ENCODE data around the gene DHRS13.
"Not testable (repeated sequence)": the region's sequence is repeated elsewhere in the genome, so short reads cannot be mapped to it uniquely, and the experiment has no call there.

The DHRS13 gene

DNA sequence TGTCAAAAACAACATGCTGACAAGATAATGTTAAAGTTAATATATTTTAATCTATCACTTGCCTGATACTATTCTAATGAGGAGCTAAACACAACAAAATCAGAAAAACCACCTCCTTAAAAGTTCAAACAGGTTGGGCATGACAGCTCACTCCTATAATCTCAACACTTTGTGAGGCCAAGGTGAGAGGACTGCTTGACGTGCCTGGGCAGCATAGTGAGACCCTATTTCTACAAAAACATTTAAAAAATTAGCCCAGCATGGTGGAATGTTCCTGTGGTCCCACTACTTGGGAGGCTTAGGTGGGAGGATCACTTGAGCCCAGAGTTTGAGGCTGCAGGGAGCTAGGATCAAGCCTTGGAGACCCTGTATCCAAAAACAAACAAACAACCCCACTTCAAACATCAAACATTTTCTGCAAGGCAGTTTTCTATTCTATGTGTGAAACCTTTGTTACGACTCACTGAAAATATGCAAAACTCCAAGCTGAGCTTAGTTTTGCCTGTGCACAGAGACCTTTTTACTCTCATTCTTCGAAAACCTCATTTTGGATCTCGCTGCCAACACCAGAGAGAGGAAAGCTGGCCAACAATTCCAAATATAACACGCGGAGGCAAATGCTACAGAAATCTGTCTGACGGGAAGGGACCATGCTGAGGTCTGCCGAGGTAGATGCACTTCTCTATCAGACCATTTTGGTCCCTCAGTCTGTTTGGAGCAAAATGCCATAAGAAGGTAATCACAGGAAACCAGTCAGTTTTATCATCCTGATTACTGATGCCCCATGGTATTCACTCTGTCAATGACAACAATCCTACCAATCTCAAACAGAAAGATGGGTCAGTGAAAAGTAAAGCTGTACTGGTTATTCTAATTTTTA, 42.2 kb upstream of the DHRS13 start:
- Mint-ChIP-seq H3K36me3 (peaks cover 52% of the 10 kb centered on the region), H3K27ac (peak overlapping the region; percentile 83), H3K27me3 (no peaks in the 10 kb centered on the region), H3K4me1 (peaks cover 66% of the 10 kb centered on the region), H3K4me3 (no peak overlapping the region), H3K9me3 (no peaks in the 10 kb centered on the region)
- CTCF ChIA-PET = interaction anchor here (0.9 to 1.5 kb wide), 5 partner anchors 17 to 171 kb away, joined by 3 to 4 read pairs (median 3); no protein-coding TSS in a partner anchor
- DNase-seq = no peak

DNA sequence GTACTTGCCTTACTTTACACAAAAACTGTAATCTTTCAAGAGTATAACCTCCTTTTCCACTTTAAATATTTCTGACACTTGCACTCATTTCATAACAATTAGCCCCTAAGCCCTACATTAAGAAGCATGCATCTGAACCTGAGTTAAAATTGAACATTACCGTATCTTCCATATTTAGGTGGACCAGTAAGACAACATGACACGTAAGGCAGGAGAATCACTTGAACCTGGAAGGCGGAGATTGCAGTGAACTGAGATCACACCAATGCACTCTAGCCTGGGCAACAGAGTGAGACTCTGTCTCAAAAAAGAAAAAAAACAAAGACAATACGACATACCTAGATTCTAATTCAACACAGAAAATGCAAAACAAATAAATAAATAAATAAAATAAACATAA, 41.5 kb upstream of the DHRS13 start:
- no peak overlapping the region for H3K27ac Mint-ChIP-seq
- CTCF ChIA-PET = interaction anchor here (0.9 to 1.5 kb wide), 4 partner anchors 9 to 218 kb away, joined by 3 to 5 read pairs (median 3); partner anchors contain the start of gene TLCD1
- no peaks in the 10 kb centered on the region for H3K9me3 Mint-ChIP-seq
- peaks cover 73% of the 10 kb centered on the region for H3K4me1 Mint-ChIP-seq
- peaks cover 57% of the 10 kb centered on the region for H3K36me3 Mint-ChIP-seq
- no peak for DNase-seq
- no peak overlapping the region for H3K4me3 Mint-ChIP-seq
- H3K27me3 Mint-ChIP-seq = no peaks in the 10 kb centered on the region

DNA sequence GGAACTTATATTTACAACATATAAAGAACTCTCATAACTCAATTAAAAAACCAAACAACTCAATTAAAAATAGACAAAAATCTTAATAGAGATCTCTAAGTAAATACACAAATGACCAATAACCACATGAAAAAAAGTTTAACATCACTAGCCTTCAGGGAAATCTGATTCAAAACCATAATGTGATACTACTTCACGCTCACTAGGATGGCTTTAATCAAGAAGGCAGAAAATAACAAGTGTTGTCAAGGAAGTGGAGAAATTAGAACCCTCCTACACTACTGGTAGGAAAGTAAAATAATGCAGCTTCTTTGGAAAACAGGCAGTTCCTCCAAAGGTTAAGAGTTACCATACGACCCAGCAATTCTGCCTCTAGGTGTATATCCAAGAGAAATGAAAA, 40.0 kb upstream of the DHRS13 start:
- Mint-ChIP-seq H3K4me1 (peaks cover 77% of the 10 kb centered on the region), H3K4me3 (no peak overlapping the region), H3K36me3 (peaks cover 52% of the 10 kb centered on the region)

DNA sequence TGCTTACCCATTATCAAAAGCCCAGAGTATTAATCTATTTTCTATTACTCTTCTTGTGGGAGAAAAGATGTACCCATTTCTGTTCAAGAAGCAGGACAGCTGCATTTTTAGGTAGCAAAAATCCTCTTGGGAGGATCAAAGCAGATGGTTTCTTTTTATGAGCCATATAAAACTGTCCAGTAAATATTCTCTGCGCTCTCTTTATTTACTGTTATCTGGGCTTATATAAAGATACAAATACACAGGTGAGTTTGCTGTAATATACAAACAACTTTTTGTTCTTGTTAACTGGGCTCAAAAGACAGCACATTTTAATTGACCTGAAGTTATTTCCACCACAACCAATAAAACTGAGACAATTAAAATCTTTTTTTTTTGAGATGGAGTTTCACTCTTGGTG, 38.4 kb upstream of the DHRS13 start:
- H3K9me3 Mint-ChIP-seq = no peaks in the 10 kb centered on the region
- peaks cover 53% of the 10 kb centered on the region for H3K36me3 Mint-ChIP-seq
- H3K27me3 Mint-ChIP-seq = no peaks in the 10 kb centered on the region
- DNase-seq = no peak
- CTCF ChIA-PET = interaction anchor here (0.9 kb wide), 1 partner anchor 12 kb away, joined by 3 read pairs; no protein-coding TSS in a partner anchor
- H3K27ac Mint-ChIP-seq = no peak overlapping the region
- peaks cover 75% of the 10 kb centered on the region for H3K4me1 Mint-ChIP-seq
- H3K4me3 Mint-ChIP-seq = no peak overlapping the region

More for the DNA sequence above, 40.0 kb upstream of the DHRS13 start:
- DNase-seq = no peak
- Mint-ChIP-seq H3K27me3 (no peaks in the 10 kb centered on the region), H3K9me3 (no peaks in the 10 kb centered on the region), H3K27ac (no peak overlapping the region)
- CTCF ChIA-PET = interaction anchor here (1.3 kb wide), 1 partner anchor 11 kb away, joined by 5 read pairs; no protein-coding TSS in a partner anchor

DNA sequence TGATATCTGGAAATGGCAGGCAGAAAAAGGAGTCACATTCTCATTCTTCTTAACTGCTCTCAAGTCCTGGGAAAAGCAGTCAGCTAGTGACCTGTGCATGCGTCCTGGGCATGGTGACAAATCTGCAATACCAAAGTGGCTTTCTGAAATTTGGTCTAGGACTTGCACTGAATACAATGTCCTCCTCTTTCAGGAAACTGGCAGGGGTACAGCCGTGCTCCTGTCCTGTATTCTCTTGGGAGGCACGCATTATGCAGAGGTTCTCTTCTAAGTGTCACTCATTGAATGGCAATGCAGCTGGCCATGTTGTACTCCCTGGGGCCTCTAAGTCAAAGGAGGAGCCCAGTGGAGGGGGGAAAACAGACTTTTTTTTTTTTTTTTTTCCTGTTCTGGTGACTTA, 37.8 kb upstream of the DHRS13 start:
- CTCF ChIA-PET = interaction anchor here (0.6 to 1.7 kb wide), 3 partner anchors 13 to 38 kb away, joined by 3 read pairs; partner anchors contain the start of gene DHRS13
- H3K4me3 Mint-ChIP-seq = no peak overlapping the region
- no peaks in the 10 kb centered on the region for H3K27me3 Mint-ChIP-seq
- no peak for DNase-seq
- H3K4me1 Mint-ChIP-seq = peaks cover 75% of the 10 kb centered on the region
- peaks cover 52% of the 10 kb centered on the region for H3K36me3 Mint-ChIP-seq
- no peaks in the 10 kb centered on the region for H3K9me3 Mint-ChIP-seq
- peak overlapping the region; percentile 15 for H3K27ac Mint-ChIP-seq

DNA sequence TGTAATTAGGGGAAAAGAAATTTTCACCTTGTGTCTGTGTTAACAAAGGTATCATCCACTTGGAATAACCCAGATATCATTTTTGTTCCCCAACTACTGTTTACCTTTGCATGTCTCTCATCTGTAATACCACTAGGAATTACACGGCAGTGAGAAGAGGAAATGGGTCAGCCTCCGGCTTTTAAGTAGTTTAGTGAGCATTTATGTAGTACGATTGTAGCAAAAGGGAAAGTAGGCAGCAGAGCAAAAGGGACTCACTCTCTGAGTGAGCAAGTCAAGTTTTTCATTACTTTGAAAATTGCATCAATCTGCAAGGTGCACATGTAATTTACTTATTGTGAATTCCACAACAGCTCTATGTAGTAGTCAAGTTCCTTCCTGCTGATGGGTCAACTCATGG, 37.3 kb upstream of the DHRS13 start:
- CTCF ChIA-PET = interaction anchor here (0.6 to 1.7 kb wide), 3 partner anchors 15 to 212 kb away, joined by 3 read pairs; partner anchors contain the start of gene DHRS13
- DNase-seq = no peak
- Mint-ChIP-seq H3K36me3 (peaks cover 46% of the 10 kb centered on the region), H3K27me3 (no peaks in the 10 kb centered on the region), H3K27ac (peak overlapping the region; percentile 15), H3K9me3 (no peaks in the 10 kb centered on the region), H3K4me1 (peaks cover 72% of the 10 kb centered on the region), H3K4me3 (no peak overlapping the region)

DNA sequence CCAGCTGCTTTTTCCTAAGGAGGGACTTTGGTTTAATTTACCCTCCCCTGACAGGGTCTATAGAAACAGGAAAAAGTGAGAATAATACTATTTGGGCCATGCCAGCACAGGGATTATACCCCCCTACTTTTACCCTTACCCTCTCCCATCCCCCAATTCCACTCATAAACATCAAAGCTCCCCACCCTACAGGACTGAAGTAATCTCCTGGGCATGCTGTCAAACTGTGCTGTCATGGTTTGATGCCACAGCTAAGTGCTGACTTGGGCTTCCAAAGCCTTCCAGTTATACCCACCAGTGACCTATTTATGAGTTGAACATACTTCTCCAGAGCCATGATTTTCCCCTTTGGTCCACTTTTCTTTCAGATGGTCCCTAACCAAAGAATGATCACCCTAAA, 35.7 kb upstream of the DHRS13 start:
- H3K4me1 Mint-ChIP-seq = peaks cover 73% of the 10 kb centered on the region
- CTCF ChIA-PET = interaction anchor here (1.2 to 2.5 kb wide), 2 partner anchors 15 to 211 kb away, joined by 3 to 7 read pairs; no protein-coding TSS in a partner anchor
- no peak for DNase-seq
- no peaks in the 10 kb centered on the region for H3K27me3 Mint-ChIP-seq
- peak overlapping the region; percentile 49 for H3K27ac Mint-ChIP-seq
- no peak overlapping the region for H3K4me3 Mint-ChIP-seq
- peaks cover 48% of the 10 kb centered on the region for H3K36me3 Mint-ChIP-seq
- H3K9me3 Mint-ChIP-seq = no peaks in the 10 kb centered on the region

DNA sequence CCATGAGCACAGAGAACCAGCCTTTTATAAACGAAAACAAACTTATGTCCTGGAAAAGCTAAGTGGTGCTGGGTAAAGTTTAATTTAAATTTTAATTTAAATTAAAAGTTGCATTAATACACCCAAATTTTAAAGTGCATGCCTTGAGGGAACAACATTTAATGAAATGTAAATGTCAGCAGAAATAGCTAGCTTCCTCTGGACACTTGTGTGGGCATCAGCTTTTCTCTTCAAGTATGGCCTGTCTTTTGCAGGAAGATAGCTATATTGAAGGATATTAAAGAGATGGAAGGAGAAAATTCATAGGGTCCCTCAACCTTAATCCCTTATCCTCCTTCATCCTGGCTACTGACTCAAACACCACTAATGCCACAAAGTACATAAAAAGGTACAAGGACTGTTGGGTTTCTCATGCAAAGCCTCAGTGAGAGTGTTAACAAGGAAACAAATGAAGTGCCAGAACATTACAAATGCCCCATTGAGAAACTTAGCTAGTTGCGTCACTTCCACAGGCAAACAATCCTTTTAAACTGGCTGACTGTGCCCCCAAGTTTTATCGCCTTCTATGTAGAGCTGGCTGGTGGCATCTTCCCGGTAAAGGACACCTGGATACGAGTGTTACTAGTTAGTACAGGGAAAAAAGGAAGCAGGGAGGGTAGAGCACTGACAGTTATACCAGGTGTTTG, 34.3 kb upstream of the DHRS13 start:
- H3K4me3 Mint-ChIP-seq = no peak overlapping the region
- H3K27ac Mint-ChIP-seq = no peak overlapping the region
- no peaks in the 10 kb centered on the region for H3K9me3 Mint-ChIP-seq
- CTCF ChIA-PET = interaction anchor here (1.1 to 2.5 kb wide), 3 partner anchors 12 to 210 kb away, joined by 3 to 8 read pairs (median 7); no protein-coding TSS in a partner anchor
- no peaks in the 10 kb centered on the region for H3K27me3 Mint-ChIP-seq
- peaks cover 75% of the 10 kb centered on the region for H3K4me1 Mint-ChIP-seq
- no peak for DNase-seq
- H3K36me3 Mint-ChIP-seq = peaks cover 43% of the 10 kb centered on the region

DNA sequence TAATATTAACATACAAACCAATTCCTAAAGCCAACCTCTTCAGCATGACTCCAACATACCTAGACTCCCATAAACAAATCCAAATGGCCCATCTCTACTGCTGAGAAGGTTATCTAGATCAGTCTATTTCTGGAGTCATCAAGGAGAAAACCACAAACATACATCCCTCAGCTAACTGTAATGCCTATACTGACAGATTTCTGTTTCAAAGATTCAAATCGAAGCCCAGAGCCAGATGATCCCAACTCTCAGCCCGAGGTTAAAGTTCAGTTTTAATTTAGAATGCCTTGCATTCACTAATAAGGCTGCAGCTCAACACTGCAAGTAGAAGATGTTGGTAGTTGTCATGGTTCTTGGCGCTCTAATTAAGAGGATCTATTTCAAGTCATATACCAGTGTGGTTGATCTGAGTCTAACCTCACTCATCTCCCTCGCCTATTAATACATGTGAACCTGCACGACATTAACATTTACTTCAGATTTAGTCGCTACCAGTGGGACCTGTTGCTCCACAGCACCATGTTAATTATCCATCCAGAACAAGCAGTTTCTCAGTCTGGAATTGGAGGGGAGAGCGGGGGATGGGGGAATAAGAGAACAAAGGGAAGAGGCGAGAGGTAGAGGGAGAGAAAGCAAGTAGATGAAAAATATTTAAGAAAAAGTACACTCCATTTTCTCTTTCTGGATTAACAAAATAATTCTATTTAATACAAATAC, 33.0 kb upstream of the DHRS13 start:
- Mint-ChIP-seq H3K4me3 (no peak overlapping the region), H3K27ac (peak overlapping the region; percentile 53), H3K36me3 (peaks cover 39% of the 10 kb centered on the region), H3K27me3 (no peaks in the 10 kb centered on the region), H3K9me3 (no peaks in the 10 kb centered on the region), H3K4me1 (peaks cover 66% of the 10 kb centered on the region)
- CTCF ChIA-PET = interaction anchor here (1.1 to 2.5 kb wide), 3 partner anchors 20 to 208 kb away, joined by 4 to 8 read pairs (median 7); no protein-coding TSS in a partner anchor
- no peak for DNase-seq

DNA sequence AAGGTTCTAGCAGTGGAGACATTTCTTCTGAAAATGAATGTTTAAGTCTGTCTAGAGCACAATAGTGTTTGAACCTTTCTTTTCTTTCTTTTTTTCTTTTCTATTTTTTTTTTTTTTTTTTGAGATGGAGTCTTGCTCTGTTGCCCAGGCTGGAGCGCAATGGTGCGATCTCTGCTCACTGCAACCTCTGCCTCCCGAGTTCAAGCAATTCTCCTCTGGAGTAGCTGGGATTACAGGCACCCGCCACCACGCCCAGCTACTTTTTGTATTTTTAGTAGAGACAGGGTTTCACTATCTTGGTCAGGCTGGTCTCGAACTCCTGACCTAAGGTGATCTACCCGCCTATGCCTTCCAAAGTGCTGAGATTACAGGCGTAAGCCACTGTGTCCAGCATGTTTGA, 31.6 kb upstream of the DHRS13 start:
- H3K9me3 Mint-ChIP-seq, H3K27me3 Mint-ChIP-seq, DNase-seq, H3K27ac Mint-ChIP-seq, CTCF ChIA-PET, H3K4me3 Mint-ChIP-seq: not testable (repeated sequence)
- Mint-ChIP-seq H3K36me3 (peaks cover 39% of the 10 kb centered on the region), H3K4me1 (peaks cover 60% of the 10 kb centered on the region)

DNA sequence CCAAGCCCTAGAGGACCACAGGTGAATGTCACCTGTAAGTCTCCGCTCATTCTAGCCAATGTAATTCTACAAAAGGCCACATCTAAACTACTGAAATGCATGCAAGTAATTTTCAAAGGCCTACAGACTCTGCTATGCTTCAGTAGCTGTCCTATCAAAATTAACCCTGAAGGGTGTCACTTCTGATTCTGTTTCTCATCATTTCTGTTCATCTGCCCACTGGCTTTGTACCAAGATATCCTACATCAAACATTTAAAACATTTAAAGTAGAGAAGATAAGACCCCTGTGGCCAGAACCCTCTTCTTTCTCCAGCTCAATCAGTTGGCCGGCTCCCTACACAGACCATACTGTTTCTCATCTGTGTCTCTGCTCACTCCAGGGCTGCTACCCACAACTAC, 26.9 kb upstream of the DHRS13 start:
- DNase-seq = no peak
- CTCF ChIA-PET = interaction anchor here (1.0 kb wide), 2 partner anchors 17 to 23 kb away, joined by 3 to 4 read pairs; no protein-coding TSS in a partner anchor
- Mint-ChIP-seq H3K27ac (peak overlapping the region; percentile 62), H3K27me3 (no peaks in the 10 kb centered on the region), H3K36me3 (peaks cover 57% of the 10 kb centered on the region), H3K4me1 (peaks cover 56% of the 10 kb centered on the region), H3K4me3 (no peak overlapping the region), H3K9me3 (peaks cover 4% of the 10 kb centered on the region)

DNA sequence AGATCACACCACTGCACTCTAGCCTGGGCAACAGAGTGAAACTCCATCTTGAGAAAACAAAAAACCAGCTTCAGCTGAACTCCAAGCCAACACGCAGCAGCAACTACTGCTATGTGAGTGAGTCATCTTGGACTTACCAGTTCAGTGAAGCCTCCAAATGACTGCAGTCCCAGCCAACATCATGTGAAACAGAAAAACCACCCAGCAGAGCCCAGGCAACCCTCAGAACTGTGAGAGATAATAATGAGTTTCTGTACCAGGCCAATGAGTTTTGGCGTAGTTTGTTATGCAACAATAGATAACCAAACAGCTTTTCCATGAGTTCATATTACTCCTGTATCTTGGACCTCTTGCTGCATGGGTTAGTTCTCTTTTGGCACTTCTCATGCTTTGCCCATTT, 25.2 kb upstream of the DHRS13 start:
- CTCF ChIA-PET = interaction anchor here (0.6 to 1.4 kb wide), 4 partner anchors 17 to 178 kb away, joined by 3 to 5 read pairs (median 3); no protein-coding TSS in a partner anchor
- Mint-ChIP-seq H3K4me1 (peaks cover 50% of the 10 kb centered on the region), H3K4me3 (no peak overlapping the region), H3K36me3 (peaks cover 63% of the 10 kb centered on the region), H3K27ac (peak overlapping the region; percentile 60), H3K27me3 (no peaks in the 10 kb centered on the region), H3K9me3 (peaks cover 4% of the 10 kb centered on the region)
- DNase-seq = peak; percentile 32

DNA sequence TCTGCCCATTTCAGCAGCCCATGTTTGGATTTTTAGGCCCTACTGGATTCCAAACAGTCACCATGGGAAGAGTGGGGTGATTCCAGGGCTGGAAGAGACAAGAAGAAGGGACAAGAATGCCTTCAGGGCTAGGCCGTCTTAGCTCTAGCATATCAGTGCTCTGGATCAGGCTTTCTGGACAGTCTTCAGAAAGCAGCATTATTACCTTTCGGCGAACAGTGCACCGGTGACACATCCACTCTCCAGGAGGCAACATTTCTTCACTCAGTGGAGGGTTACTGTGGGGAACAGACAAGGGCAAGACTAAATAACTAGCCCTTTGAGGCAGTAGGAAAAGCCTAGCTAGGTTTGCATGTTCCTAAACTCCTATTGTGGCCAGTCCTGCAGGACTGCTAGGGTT, 23.9 kb upstream of the DHRS13 start:
- Mint-ChIP-seq H3K36me3 (peaks cover 71% of the 10 kb centered on the region), H3K4me1 (peaks cover 52% of the 10 kb centered on the region), H3K9me3 (peaks cover 4% of the 10 kb centered on the region), H3K4me3 (no peak overlapping the region), H3K27ac (peak overlapping the region; percentile 96), H3K27me3 (no peaks in the 10 kb centered on the region)
- CTCF ChIA-PET = interaction anchor here (1.1 to 2.2 kb wide), 4 partner anchors 10 to 199 kb away, joined by 3 to 8 read pairs (median 6); no protein-coding TSS in a partner anchor
- DNase-seq = no peak
